ENCODE measurements around the gene CDC42BPA. TPM values are rescaled to one million over a fixed set of nuclear protein-coding genes. Genes with fewer than 3 reads are reported as not detected.

CDC42BPA gene
- polyA plus RNA-seq, 1 donor from 2014 or later, result 22.9 TPM

DNA sequence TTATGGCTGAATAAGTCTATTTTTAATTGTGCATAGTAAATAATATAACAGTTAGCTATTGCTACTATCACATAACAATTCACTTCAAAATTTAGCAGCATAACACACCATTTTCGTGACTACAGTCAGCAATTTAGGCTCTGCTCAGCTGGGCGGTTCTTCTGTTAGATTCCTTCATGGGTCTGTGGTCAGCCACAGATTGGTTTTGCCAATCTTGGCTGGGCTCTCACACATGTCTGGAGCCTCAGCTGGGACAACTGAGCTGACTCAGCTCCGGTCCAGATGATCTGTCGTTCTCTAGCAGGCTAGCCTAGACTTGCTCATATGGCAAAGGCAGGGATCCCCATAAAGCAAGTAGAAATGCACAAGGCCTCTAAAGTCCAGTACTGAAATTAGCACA is 15.1 kb upstream of the CDC42BPA start:
- no peaks in the 10 kb centered on the region for H3F3A ChIP-seq (ENCODE audit: insufficient read depth, low read length, poor library complexity, severe bottlenecking)
- H3K9me2 ChIP-seq (ENCODE audit: insufficient read depth, low read length), result no peaks in the 10 kb centered on the region

GRCh38 chr1:227330279-227331076 is 12.2 kb upstream of the CDC42BPA start:
- no peak overlapping the region for H3K9ac ChIP-seq (ENCODE audit: low read length)
- no peak overlapping the region for H3K4me2 ChIP-seq (ENCODE audit: low read length)
- H3K9me2 ChIP-seq (ENCODE audit: insufficient read depth, low read length), result no peaks in the 10 kb centered on the region
- H3K79me2 ChIP-seq (replicated peaks; ENCODE audit: insufficient read depth, low read length), result no peaks in the 10 kb centered on the region
- no peaks in the 10 kb centered on the region for H4K20me1 ChIP-seq (ENCODE audit: insufficient read depth)
- no peaks in the 10 kb centered on the region for H3F3A ChIP-seq (ENCODE audit: insufficient read depth, low read length, poor library complexity, severe bottlenecking)
- H3K27me3 ChIP-seq (ENCODE audit: insufficient read depth, low read depth, low read length), result no peaks in the 10 kb centered on the region
- H3K4me3 ChIP-seq (ENCODE audit: low read length), result no peak overlapping the region
- H2AFZ ChIP-seq (ENCODE audit: low read depth, low read length), result no peak overlapping the region
- TF ChIP-seq EZH2 (IDR thresholded peaks at IDR 0.05; ENCODE audit: borderline replicate concordance, insufficient read depth, low read length, poor library complexity, severe bottlenecking), result no peak
- TF ChIP-seq, protein P1, sequence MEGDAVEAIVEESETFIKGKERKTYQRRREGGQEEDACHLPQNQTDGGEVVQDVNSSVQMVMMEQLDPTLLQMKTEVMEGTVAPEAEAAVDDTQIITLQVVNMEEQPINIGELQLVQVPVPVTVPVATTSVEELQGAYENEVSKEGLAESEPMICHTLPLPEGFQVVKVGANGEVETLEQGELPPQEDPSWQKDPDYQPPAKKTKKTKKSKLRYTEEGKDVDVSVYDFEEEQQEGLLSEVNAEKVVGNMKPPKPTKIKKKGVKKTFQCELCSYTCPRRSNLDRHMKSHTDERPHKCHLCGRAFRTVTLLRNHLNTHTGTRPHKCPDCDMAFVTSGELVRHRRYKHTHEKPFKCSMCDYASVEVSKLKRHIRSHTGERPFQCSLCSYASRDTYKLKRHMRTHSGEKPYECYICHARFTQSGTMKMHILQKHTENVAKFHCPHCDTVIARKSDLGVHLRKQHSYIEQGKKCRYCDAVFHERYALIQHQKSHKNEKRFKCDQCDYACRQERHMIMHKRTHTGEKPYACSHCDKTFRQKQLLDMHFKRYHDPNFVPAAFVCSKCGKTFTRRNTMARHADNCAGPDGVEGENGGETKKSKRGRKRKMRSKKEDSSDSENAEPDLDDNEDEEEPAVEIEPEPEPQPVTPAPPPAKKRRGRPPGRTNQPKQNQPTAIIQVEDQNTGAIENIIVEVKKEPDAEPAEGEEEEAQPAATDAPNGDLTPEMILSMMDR (IDR thresholded peaks at IDR 0.05; ENCODE audit: poor library complexity, severe bottlenecking), result no peak
- no peak for TF ChIP-seq POLR2AphosphoS5 (IDR thresholded peaks at IDR 0.05)
- TF ChIP-seq SMC3 (conservative IDR thresholded peaks at IDR 0.05; ENCODE audit: poor library complexity), result no peak
- no peak for TF ChIP-seq EP300 (conservative IDR thresholded peaks at IDR 0.05; ENCODE audit: poor library complexity, severe bottlenecking)
- no peak for TF ChIP-seq MXI1 (conservative IDR thresholded peaks at IDR 0.05; ENCODE audit: poor library complexity, severe bottlenecking)
- TF ChIP-seq, protein P2, sequence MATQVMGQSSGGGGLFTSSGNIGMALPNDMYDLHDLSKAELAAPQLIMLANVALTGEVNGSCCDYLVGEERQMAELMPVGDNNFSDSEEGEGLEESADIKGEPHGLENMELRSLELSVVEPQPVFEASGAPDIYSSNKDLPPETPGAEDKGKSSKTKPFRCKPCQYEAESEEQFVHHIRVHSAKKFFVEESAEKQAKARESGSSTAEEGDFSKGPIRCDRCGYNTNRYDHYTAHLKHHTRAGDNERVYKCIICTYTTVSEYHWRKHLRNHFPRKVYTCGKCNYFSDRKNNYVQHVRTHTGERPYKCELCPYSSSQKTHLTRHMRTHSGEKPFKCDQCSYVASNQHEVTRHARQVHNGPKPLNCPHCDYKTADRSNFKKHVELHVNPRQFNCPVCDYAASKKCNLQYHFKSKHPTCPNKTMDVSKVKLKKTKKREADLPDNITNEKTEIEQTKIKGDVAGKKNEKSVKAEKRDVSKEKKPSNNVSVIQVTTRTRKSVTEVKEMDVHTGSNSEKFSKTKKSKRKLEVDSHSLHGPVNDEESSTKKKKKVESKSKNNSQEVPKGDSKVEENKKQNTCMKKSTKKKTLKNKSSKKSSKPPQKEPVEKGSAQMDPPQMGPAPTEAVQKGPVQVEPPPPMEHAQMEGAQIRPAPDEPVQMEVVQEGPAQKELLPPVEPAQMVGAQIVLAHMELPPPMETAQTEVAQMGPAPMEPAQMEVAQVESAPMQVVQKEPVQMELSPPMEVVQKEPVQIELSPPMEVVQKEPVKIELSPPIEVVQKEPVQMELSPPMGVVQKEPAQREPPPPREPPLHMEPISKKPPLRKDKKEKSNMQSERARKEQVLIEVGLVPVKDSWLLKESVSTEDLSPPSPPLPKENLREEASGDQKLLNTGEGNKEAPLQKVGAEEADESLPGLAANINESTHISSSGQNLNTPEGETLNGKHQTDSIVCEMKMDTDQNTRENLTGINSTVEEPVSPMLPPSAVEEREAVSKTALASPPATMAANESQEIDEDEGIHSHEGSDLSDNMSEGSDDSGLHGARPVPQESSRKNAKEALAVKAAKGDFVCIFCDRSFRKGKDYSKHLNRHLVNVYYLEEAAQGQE (IDR thresholded peaks at IDR 0.05; ENCODE audit: borderline replicate concordance), result no peak
- no peak for TF ChIP-seq RAD21 (conservative IDR thresholded peaks at IDR 0.05)
- TF ChIP-seq TAF1 (IDR thresholded peaks at IDR 0.05; ENCODE audit: low read depth), result no peak
- no peaks in the 10 kb centered on the region for H3K36me3 ChIP-seq (ENCODE audit: insufficient read depth, low read length)
- no peak overlapping the region for H3K27ac ChIP-seq (ENCODE audit: low read length)
- no peaks in the 10 kb centered on the region for H3K9me3 ChIP-seq (ENCODE audit: low read length)

More for the DNA sequence above, 15.1 kb upstream of the CDC42BPA start:
- Histone ChIP-seq H3K4me3 (ENCODE audit: low read length) (no peak overlapping the region), H3K9ac (ENCODE audit: low read length) (no peak overlapping the region), H4K20me1 (ENCODE audit: insufficient read depth) (no peaks in the 10 kb centered on the region), H3K9me3 (ENCODE audit: low read length) (no peaks in the 10 kb centered on the region), H3K27me3 (ENCODE audit: insufficient read depth, low read depth, low read length) (no peaks in the 10 kb centered on the region), H3K4me2 (ENCODE audit: low read length) (no peak overlapping the region), H3K79me2 (replicated peaks; ENCODE audit: insufficient read depth, low read length) (no peaks in the 10 kb centered on the region), H3K27ac (ENCODE audit: low read length) (no peak overlapping the region), H2AFZ (ENCODE audit: low read depth, low read length) (no peak overlapping the region), H3K36me3 (ENCODE audit: insufficient read depth, low read length) (no peaks in the 10 kb centered on the region)
- TF ChIP-seq, protein P1 (IDR thresholded peaks at IDR 0.05; ENCODE audit: poor library complexity, severe bottlenecking), result no peak
- TF ChIP-seq EZH2 (IDR thresholded peaks at IDR 0.05; ENCODE audit: borderline replicate concordance, insufficient read depth, low read length, poor library complexity, severe bottlenecking), result no peak
- no peak for TF ChIP-seq TAF1 (IDR thresholded peaks at IDR 0.05; ENCODE audit: low read depth)
- no peak for TF ChIP-seq SMC3 (conservative IDR thresholded peaks at IDR 0.05; ENCODE audit: poor library complexity)
- TF ChIP-seq RAD21 (conservative IDR thresholded peaks at IDR 0.05), result no peak
- no peak for TF ChIP-seq MXI1 (conservative IDR thresholded peaks at IDR 0.05; ENCODE audit: poor library complexity, severe bottlenecking)
- TF ChIP-seq POLR2AphosphoS5 (IDR thresholded peaks at IDR 0.05), result no peak
- no peak for TF ChIP-seq EP300 (conservative IDR thresholded peaks at IDR 0.05; ENCODE audit: poor library complexity, severe bottlenecking)
- TF ChIP-seq, protein P2 (IDR thresholded peaks at IDR 0.05; ENCODE audit: borderline replicate concordance), result no peak
